Astrocyte of the spinal cord (primary cell): Measurements from ENCODE around the gene GFOD1.

Source experiments
- DNase-seq: peaks from one replicate; pipeline ENCODE4 v3.0.0; 2011; ENCODE audit warnings: low read depth, low spot score
- H3K4me3 ChIP-seq: 2 replicates; pipeline ENCODE4 v1.5.1; 2011; ENCODE audit warnings: low read depth, mild to moderate bottlenecking, low read length, moderate library complexity
- in situ Hi-C: cut with HindIII; loops from 2 replicates; pipeline ENCODE4 v1.10.0; 2017; ENCODE audit warnings: low sequenced_read_pairs
- TF ChIP-seq, protein P1 (sequence below): IDR thresholded peaks from 2 replicates; pipeline ENCODE4 v1.5.1; 2012; ENCODE audit warnings: low read depth, mild to moderate bottlenecking, low read length, inconsistent platforms

GFOD1 gene

DNA sequence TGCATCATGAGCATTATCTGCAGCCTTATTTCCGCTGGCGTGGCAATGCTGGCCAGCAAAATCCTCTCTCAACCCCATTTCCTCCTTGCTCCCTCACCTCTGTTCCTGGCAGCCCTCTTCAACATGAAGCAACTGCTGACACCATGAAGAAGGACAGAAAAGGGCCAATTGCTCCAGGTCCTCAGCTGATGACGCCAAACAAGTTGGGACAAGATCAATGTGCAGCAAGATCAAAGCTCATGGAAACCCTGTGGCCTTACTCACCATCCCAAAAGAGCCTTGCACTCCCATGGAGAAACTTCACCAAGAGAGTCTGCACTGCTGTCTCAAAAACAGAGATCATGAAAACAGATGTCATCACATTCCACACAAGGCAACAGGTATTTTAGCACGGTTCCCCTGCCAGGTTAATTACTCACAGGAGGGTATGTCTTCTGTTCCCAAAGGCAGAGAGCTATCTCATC is 7.4 kb downstream of the GFOD1 start:
- in situ Hi-C loops, result no loop called here

DNA sequence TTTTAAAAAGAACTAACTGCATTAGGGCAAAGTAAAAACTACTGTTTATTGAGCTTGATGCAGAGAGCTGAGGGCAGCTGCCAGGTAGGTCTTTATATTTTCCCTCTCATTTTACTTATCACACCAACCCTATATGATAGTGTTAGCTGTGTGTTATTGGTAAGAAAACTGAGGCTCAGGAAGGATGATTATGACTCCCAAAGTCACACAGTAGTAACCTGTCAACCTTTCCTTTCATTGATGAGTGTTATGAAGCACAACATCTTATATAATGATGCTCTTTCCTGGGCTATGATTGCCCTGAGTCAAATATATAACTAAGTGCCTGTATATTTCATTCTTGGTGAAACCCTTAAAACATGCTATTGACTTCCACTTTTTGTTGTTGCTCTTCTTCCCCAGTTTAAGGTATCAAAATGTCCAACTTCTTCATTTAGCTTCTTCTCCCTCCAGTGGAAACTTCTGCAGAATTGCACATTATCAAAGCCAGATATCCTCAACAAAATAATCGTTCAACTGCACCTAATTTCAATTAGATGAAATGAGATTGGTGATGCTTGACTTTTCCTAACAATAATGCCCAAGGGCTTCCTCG is 8.1 kb downstream of the GFOD1 start:
- in situ Hi-C loops, result no loop called here
- no peak for DNase-seq
- TF ChIP-seq, protein P1, sequence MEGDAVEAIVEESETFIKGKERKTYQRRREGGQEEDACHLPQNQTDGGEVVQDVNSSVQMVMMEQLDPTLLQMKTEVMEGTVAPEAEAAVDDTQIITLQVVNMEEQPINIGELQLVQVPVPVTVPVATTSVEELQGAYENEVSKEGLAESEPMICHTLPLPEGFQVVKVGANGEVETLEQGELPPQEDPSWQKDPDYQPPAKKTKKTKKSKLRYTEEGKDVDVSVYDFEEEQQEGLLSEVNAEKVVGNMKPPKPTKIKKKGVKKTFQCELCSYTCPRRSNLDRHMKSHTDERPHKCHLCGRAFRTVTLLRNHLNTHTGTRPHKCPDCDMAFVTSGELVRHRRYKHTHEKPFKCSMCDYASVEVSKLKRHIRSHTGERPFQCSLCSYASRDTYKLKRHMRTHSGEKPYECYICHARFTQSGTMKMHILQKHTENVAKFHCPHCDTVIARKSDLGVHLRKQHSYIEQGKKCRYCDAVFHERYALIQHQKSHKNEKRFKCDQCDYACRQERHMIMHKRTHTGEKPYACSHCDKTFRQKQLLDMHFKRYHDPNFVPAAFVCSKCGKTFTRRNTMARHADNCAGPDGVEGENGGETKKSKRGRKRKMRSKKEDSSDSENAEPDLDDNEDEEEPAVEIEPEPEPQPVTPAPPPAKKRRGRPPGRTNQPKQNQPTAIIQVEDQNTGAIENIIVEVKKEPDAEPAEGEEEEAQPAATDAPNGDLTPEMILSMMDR, result no peak
- H3K4me3 ChIP-seq, result no peak overlapping the region

More for the DNA sequence above, 7.4 kb downstream of the GFOD1 start:
- H3K4me3 ChIP-seq, result no peak overlapping the region
- DNase-seq, result no peak
- TF ChIP-seq, protein P1, result no peak

DNA sequence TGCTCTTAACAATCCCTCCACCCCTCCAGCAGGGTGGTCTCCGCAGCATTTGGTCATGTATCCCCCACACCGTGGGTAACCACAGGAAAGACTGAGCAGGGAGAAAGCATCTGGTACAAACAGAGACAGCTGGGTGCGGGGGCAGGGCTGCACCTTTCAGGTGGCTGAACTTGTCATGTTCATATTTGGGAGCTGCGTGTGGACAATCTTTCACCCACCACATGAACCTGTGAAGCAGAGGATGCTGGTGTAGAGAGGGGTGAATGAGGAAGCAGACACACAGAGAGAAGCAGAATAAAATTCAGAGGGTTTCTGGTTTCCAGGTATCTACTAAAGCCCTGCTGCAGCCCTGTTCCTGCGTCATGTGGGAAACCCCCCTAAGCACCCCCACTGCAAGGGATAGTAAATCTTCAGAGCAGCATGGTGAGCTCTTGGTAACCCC is 8.9 kb downstream of the GFOD1 start:
- DNase-seq, result no peak
- TF ChIP-seq, protein P1, result no peak
- no peak overlapping the region for H3K4me3 ChIP-seq
- in situ Hi-C loops, result no loop called here

DNA sequence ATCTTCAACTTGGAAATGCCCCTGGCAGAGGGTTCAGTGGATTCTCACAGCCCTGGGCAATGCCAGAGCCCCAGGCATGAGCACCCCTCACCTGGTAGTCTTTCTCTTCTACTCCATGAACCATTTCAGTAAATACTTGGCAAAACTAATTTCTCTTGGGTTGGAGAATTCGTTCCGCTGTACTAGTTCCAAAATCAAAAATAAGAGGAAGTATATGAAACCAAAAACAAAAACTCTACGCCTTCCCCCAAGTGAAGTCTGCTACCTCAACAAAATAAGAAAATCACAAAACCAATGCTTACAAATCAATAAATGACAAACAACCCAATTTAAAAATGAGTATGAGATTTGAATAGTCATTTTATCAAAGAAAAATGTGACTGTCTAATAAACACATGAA is 12.6 kb downstream of the GFOD1 start:
- TF ChIP-seq, protein P1, result no peak
- H3K4me3 ChIP-seq, result no peak overlapping the region
- in situ Hi-C loops, result no loop called here
- no peak for DNase-seq

DNA sequence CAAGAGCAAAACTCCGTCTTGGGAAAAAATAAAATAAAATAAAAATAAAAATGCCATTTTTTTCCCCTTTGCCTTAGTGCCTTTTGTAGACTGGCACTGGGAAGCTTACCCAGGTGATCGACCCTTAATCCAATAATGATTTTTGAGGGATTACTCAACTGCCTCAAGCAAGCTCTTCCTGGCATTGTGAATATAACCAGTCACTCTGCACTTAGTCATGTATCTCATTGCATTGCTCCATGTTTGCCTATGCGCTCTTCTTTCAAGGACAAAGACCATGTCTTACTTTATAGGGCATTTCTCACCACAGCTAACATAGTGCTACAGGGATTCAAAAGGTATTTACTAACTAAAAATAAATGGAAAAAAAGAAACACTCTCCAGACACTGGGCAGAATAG is 13.0 kb downstream of the GFOD1 start:
- in situ Hi-C loops, result no loop called here
- H3K4me3 ChIP-seq, result no peak overlapping the region
- DNase-seq, result no peak

DNA sequence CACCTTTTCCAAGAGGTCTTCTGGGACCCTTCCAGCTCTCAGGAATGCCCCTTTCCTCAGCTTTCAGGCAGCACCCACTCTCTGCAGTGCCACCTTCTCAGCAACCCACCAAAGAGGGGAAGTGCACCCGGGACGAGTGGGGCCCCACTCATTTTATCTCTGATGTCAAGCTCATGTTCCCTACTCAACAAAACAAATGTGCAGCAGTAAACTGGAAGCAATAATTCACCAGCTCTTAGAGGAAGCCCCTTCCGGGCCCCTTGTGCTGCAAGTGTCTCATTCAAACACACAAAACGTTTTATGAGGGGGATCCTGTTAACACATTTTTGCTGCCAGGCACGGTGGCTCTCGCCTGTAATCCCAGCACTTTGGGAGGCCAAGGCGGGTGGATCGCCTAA is 13.6 kb downstream of the GFOD1 start:
- no peak for DNase-seq
- in situ Hi-C loops, result no loop called here
- no peak overlapping the region for H3K4me3 ChIP-seq
- TF ChIP-seq, protein P1, result no peak

More for the DNA sequence above, 13.0 kb downstream of the GFOD1 start:
- TF ChIP-seq, protein P1, result no peak
